ENCODE data around the gene FAT4.
A peak's percentile ranks its signal among the peaks of the same experiment; 100 is the strongest.

FAT4 gene

GRCh38 chr4:125316401-125316790, 1.6 kb downstream of the FAT4 start (continued):
- TF ChIP-seq OSR2 (tag by site-specific recombination; IDR thresholded peaks at IDR 0.05) (peak; percentile 85), ZNF23 (tag by site-specific recombination; IDR thresholded peaks at IDR 0.05; ENCODE audit: borderline replicate concordance) (no peak), WT1 (tag by site-specific recombination; IDR thresholded peaks at IDR 0.05) (no peak), ZNF692 (tag by site-specific recombination; IDR thresholded peaks at IDR 0.05) (no peak), ZNF248 (tag by site-specific recombination; IDR thresholded peaks at IDR 0.05) (no peak), ZNF335 (tag by site-specific recombination; conservative IDR thresholded peaks at IDR 0.05) (peak; percentile 80), RBAK (tag by site-specific recombination; IDR thresholded peaks at IDR 0.05) (no peak), ZNF560 (tag by site-specific recombination; IDR thresholded peaks at IDR 0.05; ENCODE audit: borderline replicate concordance) (no peak), PRDM10 (tag by site-specific recombination; IDR thresholded peaks at IDR 0.05) (no peak), ZBTB8A (tag by site-specific recombination; IDR thresholded peaks at IDR 0.05) (peak; percentile 27; the same call in 1 of the 2 replicates), ZNF518A (tag by site-specific recombination; conservative IDR thresholded peaks at IDR 0.05; ENCODE audit: low read depth) (no peak), ZNF521 (tag by site-specific recombination; IDR thresholded peaks at IDR 0.05) (no peak), ZNF777 (tag by site-specific recombination; IDR thresholded peaks at IDR 0.05; ENCODE audit: borderline replicate concordance) (no peak), ZNF776 (tag by site-specific recombination; IDR thresholded peaks at IDR 0.05; ENCODE audit: borderline replicate concordance) (no peak), SETDB1 (IDR thresholded peaks at IDR 0.05; ENCODE audit: insufficient read length, low read length) (no peak), HOXA7 (CRISPR knock-in tag; IDR thresholded peaks at IDR 0.05; ENCODE audit: borderline replicate concordance) (no peak), SP2 (tag by site-specific recombination; IDR thresholded peaks at IDR 0.05) (peak; percentile 18), ZNF704 (tag by site-specific recombination; IDR thresholded peaks at IDR 0.05) (no peak), ZBTB26 (tag by site-specific recombination; optimal IDR thresholded peaks at IDR 0.05) (peak; percentile 42), ZBTB17 (tag by site-specific recombination; IDR thresholded peaks at IDR 0.05) (peak; percentile 34; the same call in 1 of the 2 replicates), ZNF26 (tag by site-specific recombination; IDR thresholded peaks at IDR 0.05) (no peak), KLF16 (tag by site-specific recombination; IDR thresholded peaks at IDR 0.05) (peak; percentile 12; the same call in 1 of the 2 replicates), ZEB2 (tag by site-specific recombination; IDR thresholded peaks at IDR 0.05) (no peak), ZNF175 (tag by site-specific recombination; IDR thresholded peaks at IDR 0.05) (no peak), ZNF341 (tag by site-specific recombination; IDR thresholded peaks at IDR 0.05; ENCODE audit: low read depth) (peak; percentile 58), EGR2 (tag by site-specific recombination; IDR thresholded peaks at IDR 0.05; ENCODE audit: low read depth) (no peak)

All from HEK293 (cell line).